ENCODE results near the gene TRIM7. TPM values are rescaled to one million over a fixed set of nuclear protein-coding genes. Genes with fewer than 3 reads are reported as not detected.

The TRIM7 gene
- total and polyA plus RNA-seq, 9 of the 15 experiments (the other 6 are each of a cell fraction or from before 2014, with no cell fraction given): 2.6 to 14.9 (median 8.9) TPM

GRCh38 chr5:181190711-181191525 lies 14.1 kb downstream of the TRIM7 start (continued):
- no peak for TF ChIP-seq ZNF445 (CRISPR knock-in tag; IDR thresholded peaks at IDR 0.05; ENCODE audit: low read depth)
- no peak for TF ChIP-seq HCFC1 (IDR thresholded peaks at IDR 0.05; ENCODE audit: low read depth, low read length)
- TF ChIP-seq KAT8 (IDR thresholded peaks at IDR 0.05; ENCODE audit: low read depth): no peak
- TF ChIP-seq PRMT5 (CRISPR knock-in tag; IDR thresholded peaks at IDR 0.05): no peak
- no peak for TF ChIP-seq NCOA1 (IDR thresholded peaks at IDR 0.05; ENCODE audit: low read depth)
- no peak for TF ChIP-seq ILF3 (IDR thresholded peaks at IDR 0.05; ENCODE audit: borderline replicate concordance)
- TF ChIP-seq POLR3A (IDR thresholded peaks at IDR 0.05; ENCODE audit: borderline replicate concordance, extremely low read depth, insufficient read depth, insufficient read length): no peak
- TF ChIP-seq POLR2A (conservative IDR thresholded peaks at IDR 0.05): no peak; the same call in 1 of the 2 replicates
- TF ChIP-seq KAT7 (CRISPR knock-in tag; IDR thresholded peaks at IDR 0.05; ENCODE audit: borderline replicate concordance): no peak
- TF ChIP-seq TBP (optimal IDR thresholded peaks at IDR 0.05; ENCODE audit: low read depth, low read length): no peak
- TF ChIP-seq DPF2 (IDR thresholded peaks at IDR 0.05): peak; percentile 43; the same call in 1 of the 2 replicates
- TF ChIP-seq ZNF644 (tag; IDR thresholded peaks at IDR 0.05; ENCODE audit: low read depth): peak; percentile 39; the same call in 1 of the 2 replicates
- TF ChIP-seq ERF (CRISPR knock-in tag; IDR thresholded peaks at IDR 0.05): no peak
- TF ChIP-seq JUN (IDR thresholded peaks at IDR 0.05; ENCODE audit: borderline replicate concordance, low read depth, low read length): no peak
- no peak; the same call in 1 of the 2 replicates for TF ChIP-seq JUN (CRISPR knock-in tag; IDR thresholded peaks at IDR 0.05; ENCODE audit: borderline replicate concordance)
- TF ChIP-seq FOS (IDR thresholded peaks at IDR 0.05; ENCODE audit: extremely low read depth, insufficient read length): no peak
- TF ChIP-seq MBD2 (IDR thresholded peaks at IDR 0.05; ENCODE audit: borderline replicate concordance, low read depth): no peak
- TF ChIP-seq ASH1L (IDR thresholded peaks at IDR 0.05; ENCODE audit: borderline replicate concordance, low read depth, partially characterized antibody): no peak
- no peak for TF ChIP-seq ZNF133 (CRISPR knock-in tag; IDR thresholded peaks at IDR 0.05)
- no peak for TF ChIP-seq SMAD2 (IDR thresholded peaks at IDR 0.05; ENCODE audit: low read depth, low read length)
- no peak; the same call in 1 of the 2 replicates for TF ChIP-seq ETV5 (CRISPR knock-in tag; IDR thresholded peaks at IDR 0.05; ENCODE audit: low read depth)
- no peak for TF ChIP-seq ZKSCAN8 (CRISPR knock-in tag; IDR thresholded peaks at IDR 0.05)
- TF ChIP-seq BCL6 (CRISPR knock-in tag; IDR thresholded peaks at IDR 0.05): no peak
- TF ChIP-seq ESRRB (CRISPR knock-in tag; IDR thresholded peaks at IDR 0.05; ENCODE audit: borderline replicate concordance): no peak
- no peak for TF ChIP-seq ZHX1 (conservative IDR thresholded peaks at IDR 0.05; ENCODE audit: low read length)
- no peak for TF ChIP-seq ZNF12 (CRISPR knock-in tag; IDR thresholded peaks at IDR 0.05)
- 0 out of 2 replicates have a peak, but pooled peaks have one; percentile 74 for TF ChIP-seq HDAC6 (IDR thresholded peaks at IDR 0.05; ENCODE audit: low read depth, low read length)
- no peak for TF ChIP-seq ARHGAP35 (IDR thresholded peaks at IDR 0.05; ENCODE audit: partially characterized antibody)
